HCEC 1CT (cell line): ENCODE results near the gene AKAP6.
A peak's percentile ranks its signal among the peaks of the same experiment; 100 is the strongest.

Experiments
- DNase-seq: peaks from one replicate; pipeline ENCODE4 v3.0.0-alpha.2; 2017

AKAP6 gene

DNA sequence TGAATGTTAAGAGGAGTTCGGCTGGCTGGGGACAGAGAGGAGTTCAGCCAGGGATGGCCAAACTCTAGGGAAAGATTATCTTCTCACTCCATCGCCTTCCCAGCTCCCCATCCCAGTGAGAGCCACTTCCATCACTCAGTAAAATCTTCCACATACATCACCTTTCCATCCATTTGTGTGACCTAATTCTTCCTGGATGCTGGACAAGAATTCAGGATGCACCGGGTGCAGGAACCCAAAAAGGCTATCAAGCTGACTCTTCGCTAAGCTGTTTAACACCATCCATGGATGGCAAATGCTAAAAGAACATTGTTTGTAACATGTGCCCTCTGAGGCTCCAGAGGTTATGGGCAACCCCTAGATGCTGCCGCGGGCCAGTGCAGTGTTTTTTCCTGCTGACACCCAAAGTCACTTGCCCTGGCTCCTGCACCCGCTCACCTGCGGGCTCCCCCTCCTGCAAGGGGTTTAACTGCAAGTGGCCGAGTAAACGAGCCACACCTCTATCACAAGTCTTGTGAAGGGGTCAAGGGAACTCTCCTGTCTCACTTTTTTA, 393.6 kb downstream of the AKAP6 start:
- DNase-seq, result no peak

- peak; percentile 49 for DNase-seq
These were observed 395.9 kb downstream of the AKAP6 start for GRCh38 chr14:32724867-32725471.

GRCh38 chr14:32726516-32726915, 397.4 kb downstream of the AKAP6 start:
- DNase-seq, result no peak

GRCh38 chr14:32727832-32728231, 398.7 kb downstream of the AKAP6 start:
- DNase-seq, result no peak

DNA sequence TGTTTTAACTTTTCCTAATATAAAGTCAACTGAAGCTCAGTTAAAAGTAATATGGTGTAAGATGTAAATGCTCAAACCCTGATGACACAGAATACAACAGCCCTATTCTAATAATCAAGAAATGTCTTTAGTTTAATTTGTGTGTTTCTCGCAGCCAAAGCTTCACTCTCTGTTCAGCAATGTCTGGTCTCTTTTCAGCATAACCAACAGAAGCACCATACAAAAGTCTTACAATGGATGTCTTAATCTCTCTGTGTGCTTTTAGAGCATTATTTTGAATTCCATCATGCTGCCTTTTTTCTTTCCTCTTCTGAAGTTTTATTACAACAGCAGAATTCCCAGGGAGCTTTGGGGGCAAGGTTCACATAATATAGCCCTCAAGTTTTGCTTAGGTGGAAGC, 399.4 kb downstream of the AKAP6 start:
- no peak for DNase-seq

GRCh38 chr14:32728976-32729375, 399.9 kb downstream of the AKAP6 start:
- DNase-seq, result no peak

DNA sequence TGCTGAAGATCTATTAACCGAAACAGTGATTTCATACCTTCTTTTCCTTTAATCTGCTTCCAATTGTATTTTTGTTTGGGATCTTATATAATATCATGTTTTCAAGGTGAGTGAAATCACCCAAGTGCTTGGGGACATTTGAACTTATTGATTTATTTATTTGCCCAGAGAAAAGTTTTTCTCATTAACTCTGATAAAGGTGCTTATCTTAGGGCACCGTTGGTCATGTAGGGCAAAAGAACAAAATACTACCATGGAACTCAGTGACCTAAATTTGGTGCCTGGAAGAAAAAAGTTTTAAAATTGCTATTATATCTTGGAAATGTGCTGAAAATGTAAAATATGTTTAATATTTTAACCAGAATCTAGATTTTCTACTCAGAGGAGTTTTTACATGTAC, 402.2 kb downstream of the AKAP6 start:
- DNase-seq, result no peak

- DNase-seq, result no peak
These were observed 403.9 kb downstream of the AKAP6 start for GRCh38 chr14:32733015-32733414.

DNA sequence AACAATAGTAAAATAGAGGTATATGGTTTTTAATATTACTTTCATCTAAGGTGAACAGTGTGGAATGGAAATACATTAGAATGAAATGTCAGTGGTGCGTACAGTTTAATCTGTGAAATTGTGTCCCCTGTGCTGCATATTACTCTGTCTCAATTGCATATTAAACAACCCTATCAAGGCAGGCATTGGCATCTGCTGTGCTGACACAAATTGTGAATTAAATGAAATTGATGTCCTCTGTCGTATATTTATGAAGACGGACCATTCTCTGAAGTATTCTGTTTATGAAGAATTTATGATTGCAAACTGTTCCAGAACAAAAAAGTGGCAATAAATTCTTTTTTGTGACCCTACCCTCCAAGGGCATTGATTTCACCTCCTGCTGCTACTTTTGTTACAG, 405.2 kb downstream of the AKAP6 start:
- DNase-seq, result no peak

- no peak for DNase-seq
These were observed 408.5 kb downstream of the AKAP6 start for GRCh38 chr14:32737621-32738020.

DNA sequence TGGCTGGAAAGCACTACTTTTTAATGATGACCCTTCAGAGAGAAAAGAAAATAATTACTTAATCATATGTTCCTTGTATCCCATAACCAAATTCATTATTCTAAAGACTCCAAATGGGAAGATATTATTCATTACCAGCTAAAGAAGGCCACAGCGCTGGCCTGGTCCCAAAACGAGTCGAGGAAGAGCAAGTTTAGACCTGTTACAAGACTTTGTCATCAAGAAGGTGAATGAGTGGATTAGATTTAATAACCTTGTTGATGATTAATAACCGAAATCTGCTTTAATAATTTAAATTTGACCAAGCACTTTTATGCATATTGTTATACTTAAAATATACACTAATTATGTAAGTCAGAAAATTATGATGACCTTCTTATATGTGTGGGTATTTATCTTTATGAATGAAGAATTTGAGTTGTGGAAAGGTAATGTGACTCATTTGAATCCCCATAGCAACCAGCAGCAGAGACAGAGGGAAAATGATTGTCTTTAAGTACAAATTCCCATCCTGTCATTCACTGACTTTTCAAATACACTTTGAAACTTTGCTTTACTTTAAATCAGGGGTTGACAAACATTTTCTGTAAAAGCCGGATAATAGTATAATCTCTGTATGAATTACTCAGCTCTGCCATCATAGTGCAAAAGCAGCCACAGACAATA, 409.2 kb downstream of the AKAP6 start:
- DNase-seq, result no peak

- DNase-seq, result no peak
These were observed 415.8 kb downstream of the AKAP6 start for GRCh38 chr14:32744811-32745445.

GRCh38 chr14:32754209-32754608, 425.1 kb downstream of the AKAP6 start:
- DNase-seq, result no peak

- DNase-seq, result no peak
These were observed 427.1 kb downstream of the AKAP6 start for GRCh38 chr14:32756173-32756572.

DNA sequence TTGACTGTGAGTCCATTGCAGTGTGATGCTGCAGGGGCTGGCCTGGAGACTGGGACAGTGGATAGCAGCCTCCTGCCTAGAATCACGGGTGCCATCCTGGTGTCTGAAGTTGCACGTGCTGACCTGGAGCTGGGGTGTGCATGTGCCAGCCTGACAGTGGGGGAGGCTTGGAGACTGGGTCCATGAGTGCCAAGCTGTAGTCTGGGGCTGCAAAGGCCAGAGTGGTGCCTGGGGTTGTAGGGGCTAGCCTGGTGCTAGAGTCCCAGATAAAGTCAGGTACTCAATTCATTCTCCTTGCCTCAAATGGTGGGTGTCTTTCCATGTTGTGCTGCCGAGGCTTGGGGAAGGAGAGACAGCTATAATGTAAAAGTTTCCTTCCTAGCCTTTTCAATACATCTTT, 427.7 kb downstream of the AKAP6 start:
- no peak for DNase-seq

- no peak for DNase-seq
These were observed 428.5 kb downstream of the AKAP6 start for GRCh38 chr14:32757568-32757967.

- DNase-seq, result peak; percentile 47
These were observed 432.4 kb downstream of the AKAP6 start for GRCh38 chr14:32761381-32761968.

DNA sequence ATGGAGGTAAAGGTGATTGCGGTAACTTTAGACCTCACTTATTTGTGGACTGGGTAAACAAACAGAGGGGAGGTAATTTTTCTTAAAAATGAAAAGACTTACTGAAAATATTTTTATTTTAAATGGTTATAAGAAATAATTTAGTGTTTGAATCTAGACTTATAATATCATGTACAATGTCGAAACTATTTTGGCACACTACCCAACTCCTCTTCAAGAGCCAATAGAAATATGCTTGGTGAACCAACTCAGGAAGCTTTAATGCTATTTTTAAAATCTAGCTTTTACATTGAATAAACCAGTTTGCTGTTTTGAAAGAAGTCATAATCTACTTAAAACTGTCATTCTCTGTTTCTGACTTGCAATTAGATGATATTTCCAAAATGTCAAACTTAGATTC, 433.8 kb downstream of the AKAP6 start:
- DNase-seq, result no peak

- DNase-seq, result no peak
These were observed 434.6 kb downstream of the AKAP6 start for GRCh38 chr14:32763673-32764072.

GRCh38 chr14:32764131-32764530, 435.0 kb downstream of the AKAP6 start:
- peak; percentile 17 for DNase-seq

- DNase-seq, result no peak
These were observed 441.3 kb downstream of the AKAP6 start for GRCh38 chr14:32770422-32770821.

- no peak for DNase-seq
These were observed 445.1 kb downstream of the AKAP6 start for GRCh38 chr14:32774214-32774613.

- DNase-seq, result peak; percentile 17
These were observed 450.7 kb downstream of the AKAP6 start for GRCh38 chr14:32779840-32780239.

DNA sequence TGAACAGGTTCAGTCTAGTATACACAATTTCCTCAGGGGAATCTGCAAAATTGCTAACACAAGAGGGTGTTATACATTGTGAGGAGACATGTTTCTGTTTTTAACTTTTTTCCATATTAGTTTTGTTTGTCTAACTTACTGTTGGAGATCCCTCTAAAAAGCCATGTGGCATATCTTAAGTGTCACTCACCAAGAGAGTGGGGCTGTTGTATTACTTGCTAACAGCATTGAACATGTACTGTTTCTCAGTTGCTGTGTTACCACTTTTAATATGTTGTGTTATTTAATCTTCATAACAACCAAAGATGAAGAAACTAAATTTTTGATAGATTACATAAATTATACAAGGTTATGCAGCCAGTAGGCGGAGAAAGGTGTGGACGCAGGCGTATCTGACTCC, 455.3 kb downstream of the AKAP6 start:
- DNase-seq, result no peak
